ENCODE data around the gene ANTKMT.

Gene ANTKMT

DNA sequence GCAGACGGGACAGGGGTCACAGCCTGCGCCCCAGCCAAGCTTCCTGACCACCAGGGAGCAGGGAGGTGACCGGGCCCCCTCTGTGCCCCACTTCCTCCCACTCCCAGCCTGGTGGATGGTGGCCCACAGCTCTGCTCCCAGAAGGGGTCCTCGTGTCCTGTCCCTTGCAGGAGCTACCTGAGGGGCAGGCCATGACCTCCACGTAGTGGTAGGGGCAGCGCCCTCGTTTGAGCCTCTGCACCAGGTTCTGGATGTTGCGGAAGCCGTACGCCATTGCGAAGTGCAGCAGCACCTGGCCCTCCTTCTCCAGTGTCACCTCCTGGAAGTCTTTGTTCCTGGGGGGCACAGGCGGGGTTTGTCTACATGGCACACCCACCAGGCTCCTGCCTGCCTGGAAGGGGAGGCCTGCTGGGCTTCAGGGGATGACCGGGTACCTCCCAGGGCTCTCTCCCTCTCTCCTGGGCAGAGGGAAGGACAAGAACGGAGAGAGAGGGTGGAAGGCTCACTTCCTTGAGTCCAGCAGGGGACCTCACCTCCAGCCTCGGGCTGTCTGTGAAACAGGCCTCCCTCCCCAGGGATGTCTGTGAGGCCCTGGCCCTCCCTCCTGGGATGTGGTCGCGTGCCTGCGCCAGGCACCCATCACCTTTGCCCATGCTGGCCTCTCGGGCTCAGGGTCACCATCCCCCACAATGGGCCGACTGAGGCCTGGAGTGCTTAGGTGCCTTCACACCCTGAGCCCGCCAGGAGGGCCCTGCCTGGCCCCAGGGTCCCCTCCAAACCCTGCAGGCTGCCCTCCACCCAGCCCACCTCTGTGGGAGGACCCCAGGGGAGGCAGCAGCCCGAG is 9.9 kb downstream of the ANTKMT start:
- no peak overlapping the region for H3K4me3 ChIP-seq (ENCODE audit: control insufficient read depth, low read depth, low read length)
- TF ChIP-seq CTCF (conservative IDR thresholded peaks at IDR 0.05; ENCODE audit: control insufficient read depth, insufficient read depth, low read depth, low read length), result no peak
- no peak for DNase-seq (ENCODE audit: low read depth)

- no peak for TF ChIP-seq CTCF (conservative IDR thresholded peaks at IDR 0.05; ENCODE audit: control insufficient read depth, insufficient read depth, low read depth, low read length)
- no peak overlapping the region for H3K4me3 ChIP-seq (ENCODE audit: control insufficient read depth, low read depth, low read length)
- DNase-seq (ENCODE audit: low read depth), result no peak
These were observed 11.4 kb downstream of the ANTKMT start for GRCh38 chr16:732332-732731.

- TF ChIP-seq CTCF (conservative IDR thresholded peaks at IDR 0.05; ENCODE audit: control insufficient read depth, insufficient read depth, low read depth, low read length), result no peak
- DNase-seq (ENCODE audit: low read depth), result no peak
- no peak overlapping the region for H3K4me3 ChIP-seq (ENCODE audit: control insufficient read depth, low read depth, low read length)
These were observed 12.0 kb downstream of the ANTKMT start for GRCh38 chr16:732936-733335.

DNA sequence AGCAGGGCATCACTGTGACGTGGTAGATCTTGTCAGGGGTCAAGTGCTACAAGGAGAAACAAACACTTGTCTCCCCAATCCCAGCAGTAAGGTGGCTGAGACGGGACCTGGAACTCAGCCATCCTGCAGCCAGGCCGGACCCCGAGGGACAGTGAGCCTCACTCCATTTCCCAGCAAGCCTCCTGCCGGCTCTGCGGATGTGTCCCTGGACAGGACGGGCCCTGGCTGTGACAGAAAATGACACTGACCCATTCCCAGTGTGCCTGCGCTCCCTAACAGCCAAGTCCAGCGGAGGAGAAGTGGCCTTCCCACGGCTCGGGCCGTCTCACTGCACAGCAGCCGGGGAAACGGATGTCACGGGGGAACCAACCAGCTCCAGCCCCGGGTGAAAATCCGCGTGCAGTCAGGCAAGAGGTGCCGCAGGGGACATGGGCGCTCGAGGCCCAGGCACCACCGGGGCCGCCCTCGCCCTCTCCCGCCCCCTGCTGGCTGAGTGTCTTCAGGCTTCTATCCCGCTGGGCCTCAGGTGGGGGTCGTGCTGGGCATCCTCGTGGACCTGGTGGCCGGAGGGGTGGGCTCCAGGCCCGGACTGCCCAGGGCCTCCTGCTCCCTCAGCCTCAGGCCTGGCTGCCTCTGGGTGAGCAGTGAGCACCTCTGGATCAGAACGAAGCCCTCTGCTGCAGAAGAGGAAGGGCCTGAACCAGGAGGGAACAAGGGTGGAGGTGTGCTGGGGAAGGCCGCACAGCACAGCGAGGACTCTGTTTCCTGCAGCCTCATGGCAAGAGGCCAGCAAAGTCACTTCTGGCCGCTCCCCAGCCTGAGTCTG is 12.6 kb downstream of the ANTKMT start:
- TF ChIP-seq CTCF (conservative IDR thresholded peaks at IDR 0.05; ENCODE audit: control insufficient read depth, insufficient read depth, low read depth, low read length), result no peak
- no peak overlapping the region for H3K4me3 ChIP-seq (ENCODE audit: control insufficient read depth, low read depth, low read length)
- DNase-seq (ENCODE audit: low read depth), result no peak

DNA sequence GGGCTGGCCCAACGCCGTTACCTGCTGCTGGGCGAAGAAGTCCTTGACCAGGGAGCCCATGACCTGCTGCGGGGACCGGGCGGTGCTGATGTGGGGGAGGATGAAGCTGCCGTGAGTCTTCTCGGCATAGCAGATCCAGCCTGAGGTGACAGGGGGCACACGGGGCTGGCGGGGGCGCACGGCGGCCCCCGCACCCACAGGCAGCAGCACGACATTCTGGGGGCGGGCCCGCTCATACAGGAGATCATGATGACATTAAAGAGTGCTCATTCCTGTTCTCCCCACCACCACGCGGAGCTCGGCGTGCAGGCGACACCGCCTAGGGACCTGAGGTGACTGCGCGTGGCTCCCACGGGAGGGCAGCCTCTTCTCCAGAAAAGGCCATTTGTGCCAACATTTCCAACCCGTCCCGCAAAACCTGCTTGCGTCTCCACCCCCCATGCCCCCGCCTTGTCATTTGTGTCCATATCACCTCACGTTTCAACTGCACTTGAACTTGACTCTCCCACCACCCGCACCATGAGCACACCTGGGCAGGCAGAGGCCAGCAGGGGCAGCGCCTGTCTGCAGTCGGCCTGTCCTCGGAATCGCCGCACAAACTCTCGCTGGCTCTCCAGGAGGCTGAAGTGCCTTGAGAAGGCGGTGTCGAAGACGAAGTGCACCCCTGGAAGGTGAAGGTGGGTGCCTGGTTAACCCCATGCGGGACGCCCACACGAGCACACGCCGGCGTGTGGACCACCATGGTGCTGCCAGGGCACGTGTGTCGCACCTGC is 13.4 kb downstream of the ANTKMT start:
- no peak for DNase-seq (ENCODE audit: low read depth)
- H3K4me3 ChIP-seq (ENCODE audit: control insufficient read depth, low read depth, low read length), result no peak overlapping the region
- no peak for TF ChIP-seq CTCF (conservative IDR thresholded peaks at IDR 0.05; ENCODE audit: control insufficient read depth, insufficient read depth, low read depth, low read length)

Data from fibroblast of mammary gland (primary cell).